ENCODE data around the gene CFAP43.

Gene CFAP43

DNA sequence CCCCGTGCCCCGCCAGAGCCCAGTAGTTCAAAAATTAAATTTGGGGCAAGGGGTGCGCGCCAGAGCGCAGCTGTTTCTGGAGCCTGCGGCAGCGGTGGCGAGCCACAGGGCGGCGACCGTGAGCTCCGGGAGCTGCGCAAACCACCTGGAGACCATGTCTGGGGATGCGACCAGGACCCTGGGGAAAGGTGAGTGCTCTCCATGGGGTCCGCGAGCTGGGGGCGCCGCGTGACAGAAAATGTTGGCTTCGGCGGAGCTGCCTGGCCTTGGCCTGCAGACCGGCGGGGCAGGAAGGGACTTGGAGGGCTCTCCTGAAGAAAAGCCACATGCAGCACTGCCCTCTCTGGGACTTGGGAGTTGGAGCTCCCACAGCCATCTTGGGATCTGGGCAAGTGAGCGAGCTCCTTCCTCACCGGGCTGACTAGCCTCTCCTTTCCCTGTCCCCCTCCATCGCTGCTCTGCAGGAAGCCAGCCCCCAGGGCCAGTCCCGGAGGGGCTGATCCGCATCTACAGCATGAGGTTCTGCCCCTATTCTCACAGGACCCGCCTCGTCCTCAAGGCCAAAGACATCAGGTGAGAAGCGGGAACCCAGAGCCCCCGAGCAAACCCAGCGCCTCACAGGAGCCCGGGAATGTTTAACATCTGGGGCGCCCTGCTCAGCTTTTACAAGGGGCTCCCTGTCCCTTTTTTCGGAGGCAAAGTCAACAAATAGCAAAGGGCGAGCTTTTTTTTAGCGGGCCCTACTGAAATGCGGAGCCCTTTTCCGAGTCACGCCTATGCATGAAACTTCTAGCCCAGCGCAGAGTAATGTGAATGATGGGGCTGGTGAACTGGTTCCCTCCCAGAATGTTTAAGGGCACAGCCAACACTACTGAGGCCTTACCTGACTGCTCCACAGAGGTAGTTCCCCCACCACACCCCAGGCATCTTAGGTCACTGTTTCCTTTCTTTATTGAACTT lies 42.9 kb upstream of the CFAP43 start:
- TF ChIP-seq ZNF8 (CRISPR knock-in tag; IDR thresholded peaks at IDR 0.05): no peak
- TF ChIP-seq, protein P1, sequence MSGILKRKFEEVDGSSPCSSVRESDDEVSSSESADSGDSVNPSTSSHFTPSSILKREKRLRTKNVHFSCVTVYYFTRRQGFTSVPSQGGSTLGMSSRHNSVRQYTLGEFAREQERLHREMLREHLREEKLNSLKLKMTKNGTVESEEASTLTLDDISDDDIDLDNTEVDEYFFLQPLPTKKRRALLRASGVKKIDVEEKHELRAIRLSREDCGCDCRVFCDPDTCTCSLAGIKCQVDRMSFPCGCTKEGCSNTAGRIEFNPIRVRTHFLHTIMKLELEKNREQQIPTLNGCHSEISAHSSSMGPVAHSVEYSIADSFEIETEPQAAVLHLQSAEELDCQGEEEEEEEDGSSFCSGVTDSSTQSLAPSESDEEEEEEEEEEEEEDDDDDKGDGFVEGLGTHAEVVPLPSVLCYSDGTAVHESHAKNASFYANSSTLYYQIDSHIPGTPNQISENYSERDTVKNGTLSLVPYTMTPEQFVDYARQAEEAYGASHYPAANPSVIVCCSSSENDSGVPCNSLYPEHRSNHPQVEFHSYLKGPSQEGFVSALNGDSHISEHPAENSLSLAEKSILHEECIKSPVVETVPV (CRISPR knock-in tag; IDR thresholded peaks at IDR 0.05): no peak
- no peak for TF ChIP-seq ZFP3 (CRISPR knock-in tag; IDR thresholded peaks at IDR 0.05)
- TF ChIP-seq TSHZ2 (CRISPR knock-in tag; IDR thresholded peaks at IDR 0.05): no peak
- TF ChIP-seq ZC3H10 (CRISPR knock-in tag; IDR thresholded peaks at IDR 0.05): no peak
- peak; percentile 71 for ATAC-seq

GRCh38 chr10:104273899-104274575 lies 41.9 kb upstream of the CFAP43 start:
- TF ChIP-seq, protein P2, sequence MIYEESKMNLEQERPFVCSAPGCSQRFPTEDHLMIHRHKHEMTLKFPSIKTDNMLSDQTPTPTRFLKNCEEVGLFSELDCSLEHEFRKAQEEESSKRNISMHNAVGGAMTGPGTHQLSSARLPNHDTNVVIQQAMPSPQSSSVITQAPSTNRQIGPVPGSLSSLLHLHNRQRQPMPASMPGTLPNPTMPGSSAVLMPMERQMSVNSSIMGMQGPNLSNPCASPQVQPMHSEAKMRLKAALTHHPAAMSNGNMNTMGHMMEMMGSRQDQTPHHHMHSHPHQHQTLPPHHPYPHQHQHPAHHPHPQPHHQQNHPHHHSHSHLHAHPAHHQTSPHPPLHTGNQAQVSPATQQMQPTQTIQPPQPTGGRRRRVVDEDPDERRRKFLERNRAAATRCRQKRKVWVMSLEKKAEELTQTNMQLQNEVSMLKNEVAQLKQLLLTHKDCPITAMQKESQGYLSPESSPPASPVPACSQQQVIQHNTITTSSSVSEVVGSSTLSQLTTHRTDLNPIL (CRISPR knock-in tag; IDR thresholded peaks at IDR 0.05; ENCODE audit: low read depth): no peak
- TF ChIP-seq PPARA (CRISPR knock-in tag; IDR thresholded peaks at IDR 0.05; ENCODE audit: borderline replicate concordance) (no peak), ARNTL (CRISPR knock-in tag; IDR thresholded peaks at IDR 0.05; ENCODE audit: borderline replicate concordance, low read depth) (no peak), POU6F1 (CRISPR knock-in tag; IDR thresholded peaks at IDR 0.05; ENCODE audit: borderline replicate concordance, low read depth) (no peak), ZNF565 (CRISPR knock-in tag; conservative IDR thresholded peaks at IDR 0.05; ENCODE audit: low read depth) (no peak), TOX (CRISPR knock-in tag; IDR thresholded peaks at IDR 0.05; ENCODE audit: borderline replicate concordance) (no peak), ZNF70 (CRISPR knock-in tag; IDR thresholded peaks at IDR 0.05) (no peak), ISL1 (CRISPR knock-in tag; IDR thresholded peaks at IDR 0.05) (no peak), ESRRG (CRISPR knock-in tag; IDR thresholded peaks at IDR 0.05) (no peak), RARB (CRISPR knock-in tag; IDR thresholded peaks at IDR 0.05) (no peak), ZC3H10 (CRISPR knock-in tag; IDR thresholded peaks at IDR 0.05) (no peak), ZFP3 (CRISPR knock-in tag; IDR thresholded peaks at IDR 0.05) (no peak)
- TF ChIP-seq, protein P1 (CRISPR knock-in tag; IDR thresholded peaks at IDR 0.05): no peak
- no peak; the same call in 2 of the 3 replicates for ATAC-seq

GRCh38 chr10:104273286-104273685 lies 41.1 kb upstream of the CFAP43 start:
- no peak for TF ChIP-seq GLIS3 (CRISPR knock-in tag; IDR thresholded peaks at IDR 0.05)
- no peak for TF ChIP-seq BACH2 (CRISPR knock-in tag; IDR thresholded peaks at IDR 0.05; ENCODE audit: borderline replicate concordance)
- no peak for TF ChIP-seq ESRRG (CRISPR knock-in tag; IDR thresholded peaks at IDR 0.05)
- TF ChIP-seq ZFP3 (CRISPR knock-in tag; IDR thresholded peaks at IDR 0.05): no peak
- no peak for TF ChIP-seq ZC3H10 (CRISPR knock-in tag; IDR thresholded peaks at IDR 0.05)
- TF ChIP-seq, protein P2 (CRISPR knock-in tag; IDR thresholded peaks at IDR 0.05; ENCODE audit: low read depth): no peak
- TF ChIP-seq ISL1 (CRISPR knock-in tag; IDR thresholded peaks at IDR 0.05): no peak
- no peak for TF ChIP-seq ZNF565 (CRISPR knock-in tag; conservative IDR thresholded peaks at IDR 0.05; ENCODE audit: low read depth)
- no peak for TF ChIP-seq OSR1 (CRISPR knock-in tag; IDR thresholded peaks at IDR 0.05)
- ATAC-seq: no peak
